Measurements from ENCODE around the gene TSNAXIP1. TPM values are rescaled to one million over a fixed set of nuclear protein-coding genes. Genes with fewer than 3 reads are reported as not detected.

TSNAXIP1 gene
- total and polyA plus RNA-seq, 9 of the 15 experiments (the other 6 are each of a cell fraction or from before 2014, with no cell fraction given): 0.03 to 0.24 (median 0.11) TPM; not detected in 4

DNA sequence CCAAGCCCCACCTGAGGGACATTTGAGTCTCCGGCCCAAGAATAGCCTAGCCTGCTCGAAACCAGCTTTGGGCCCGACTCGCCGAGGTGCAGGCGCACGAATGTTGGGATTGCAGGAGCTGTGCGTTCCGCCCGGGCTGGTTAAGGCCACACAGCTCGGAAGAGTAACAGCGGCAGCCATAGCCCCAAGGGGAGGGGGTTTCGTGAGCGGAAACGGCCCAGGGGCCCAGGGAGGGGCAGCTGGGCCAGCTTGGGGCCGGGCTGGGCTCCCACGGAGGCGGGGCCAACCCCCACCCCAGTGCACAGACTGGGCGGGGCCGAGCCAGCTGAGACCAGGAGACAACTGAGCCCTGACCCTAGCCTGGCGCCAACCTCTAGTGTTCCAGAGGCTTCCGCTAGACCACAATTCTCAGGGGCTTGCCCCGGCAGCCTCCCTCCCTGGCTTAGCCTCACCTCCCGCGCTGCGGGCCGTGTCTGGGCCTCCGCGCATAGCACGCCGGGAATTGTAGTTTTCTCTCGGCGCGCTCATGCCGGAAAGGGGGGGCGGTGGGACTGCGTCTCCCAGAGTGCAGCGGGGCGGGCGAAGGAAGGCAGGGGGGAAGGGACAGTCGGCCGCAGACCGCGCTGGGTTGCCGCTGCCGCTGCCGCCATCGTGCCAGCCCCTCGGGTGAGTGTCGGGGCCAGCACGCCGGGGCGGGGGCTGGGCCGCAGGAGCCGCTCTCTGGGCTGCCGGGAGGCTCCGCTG, 39.8 kb downstream of the TSNAXIP1 start, which contains the start of gene NUTF2:
Gene NUTF2, plus strand, starts transcription at position 614 of the 744 bp plus-strand sequence. CDS start 18,198 bp downstream, outside the sequence.
- Histone ChIP-seq H3K27me3 (ENCODE audit: control insufficient read depth in 2 of 2, insufficient read depth in 2 of 2, low read length in 2 of 2) (no peaks in the 10 kb centered on the region), H3K4me3 (peak within 1 kb of the TSS; percentile 99), H3K4me1 (replicated peaks in 1 of 2; ENCODE audit: control insufficient read depth in 2 of 2, insufficient read depth in 2 of 2, low read length in 2 of 2) (peaks cover 30 to 53% of the 10 kb centered on the region in 2 experiments), H4K20me1 (replicated peaks; ENCODE audit: control insufficient read depth, insufficient read depth, low read length) (no peaks in the 10 kb centered on the region; the same call in 1 of the 2 replicates), H3K27ac (ENCODE audit: extremely low read depth, low read depth, low read length) (peak within 1 kb of the TSS; percentile 77), H3K9me3 (replicated peaks; ENCODE audit: control insufficient read depth, insufficient read depth, low read depth, low read length) (no peaks in the 10 kb centered on the region), H3K36me3 (ENCODE audit: control insufficient read depth, insufficient read depth, low read length) (peaks cover 28% of the 10 kb centered on the region), H2AFZ (ENCODE audit: low read depth, low read length) (peak within 1 kb of the TSS; percentile 81), H3K9me1 (ENCODE audit: control insufficient read depth, insufficient read depth, low read length) (peaks cover 5% of the 10 kb centered on the region), H3K9ac (ENCODE audit: insufficient read depth in 1 of 2, low read depth in 2 of 2, low read length in 2 of 2) (peak within 1 kb of the TSS; percentile 94), H3K79me2 (ENCODE audit: control insufficient read depth, insufficient read depth, low read length) (peaks cover 85% of the 10 kb centered on the region), H3K4me2 (ENCODE audit: insufficient read depth, low read length) (peak within 1 kb of the TSS; percentile 84)
- in situ Hi-C loops (cut with MboI) (no loop called here), intact Hi-C loops (cut with micrococcal nuclease) (loop anchor here (2.0 kb wide), 1 partner anchor 46 kb away; the partner anchor contains the start of gene PSKH1)
- no TSS peak for BruUV-seq (replicated peaks)
- peak; percentile 82 for ATAC-seq
- peak; percentile 93 to 97 (median 95) for DNase-seq (ENCODE audit: extremely low read depth in 1 of 4, low spot score in 3 of 4)
- POLR2A ChIA-PET: interaction anchor here (0.6 to 2.7 kb wide), 13 partner anchors 9 to 382 kb away, joined by 3 to 10 read pairs (median 4); partner anchors contain the start of gene PARD6A
- FAIRE-seq: peak; percentile 90
- WGBS (ENCODE audit: insufficient coverage, low coverage, missing lambda C conversion rate): under 1% methylated on average over 30 of the region's 57 CpGs
- CTCF ChIA-PET (ENCODE audit: low intra/inter-chr PET ratio): no interaction called here
- TF ChIP-seq IRF1 (CRISPR knock-in tag; IDR thresholded peaks at IDR 0.05; ENCODE audit: borderline replicate concordance): no peak
- TF ChIP-seq NFE2L1 (tag; IDR thresholded peaks at IDR 0.05; ENCODE audit: borderline replicate concordance, low read depth): no peak
- TF ChIP-seq DNMT1 (IDR thresholded peaks at IDR 0.05): no peak
- peak; percentile 87 for TF ChIP-seq ZFX (CRISPR knock-in tag; IDR thresholded peaks at IDR 0.05)
- peak; percentile 48; the same call in 1 of the 2 replicates for TF ChIP-seq OTX1 (CRISPR knock-in tag; IDR thresholded peaks at IDR 0.05)
- no peak for TF ChIP-seq FOXJ3 (CRISPR knock-in tag; IDR thresholded peaks at IDR 0.05)
- TF ChIP-seq ZNF639 (CRISPR knock-in tag; conservative IDR thresholded peaks at IDR 0.05 in 1 of 2, IDR thresholded peaks at IDR 0.05 in 1 of 2): peak in 1 of 2 experiments; percentile 93; a peak in 2 of 4 replicates
- TF ChIP-seq MITF (IDR thresholded peaks at IDR 0.05): no peak
- TF ChIP-seq ZNF395 (CRISPR knock-in tag; IDR thresholded peaks at IDR 0.05): peak; percentile 95
- TF ChIP-seq JUNB (CRISPR knock-in tag; conservative IDR thresholded peaks at IDR 0.05): no peak
- no peak for TF ChIP-seq FUS (optimal IDR thresholded peaks at IDR 0.05; ENCODE audit: low read depth, low read length)
- TF ChIP-seq NCOA6 (IDR thresholded peaks at IDR 0.05): no peak

All from K562 (cell line).